WTC11 (cell line): ENCODE results near the gene ZNRF2.

ENCODE experiments used
- ATF3 ChIP-seq: sonication (generic); formaldehyde crosslinking; conservative IDR thresholded peaks from 2 replicates; pipeline ENCODE4 v1.8.1; 2022; ENCODE audit warnings: mild to moderate bottlenecking, missing genetic modification reagents
- CTCF ChIP-seq: fragments of 200-600 bp; IDR thresholded peaks from 2 replicates; pipeline ENCODE4 v1.8.0; 2022; ENCODE audit warnings: antibody characterized with exemption
- ERG ChIP-seq: fragments of 250-450 bp; sonication (Bioruptor Pico); IDR thresholded peaks from 2 replicates; pipeline ENCODE4 v1.8.0; 2021; ENCODE audit warnings: mild to moderate bottlenecking
- GRHL2 ChIP-seq: fragments of 250-450 bp; sonication (Bioruptor Pico); IDR thresholded peaks from 2 replicates; pipeline ENCODE4 v1.8.0; 2022; ENCODE audit warnings: mild to moderate bottlenecking, moderate library complexity; ENCODE audit not compliant: insufficient replicate concordance, severe bottlenecking
- HMGXB4 ChIP-seq: sonication (generic); formaldehyde crosslinking; IDR thresholded peaks from 2 replicates; pipeline ENCODE4 v1.8.1; 2023; ENCODE audit warnings: mild to moderate bottlenecking, moderate library complexity, missing genetic modification reagents
- MAX ChIP-seq: sonication (generic); formaldehyde crosslinking; IDR thresholded peaks from 2 replicates; pipeline ENCODE4 v1.8.0; 2022; ENCODE audit warnings: mild to moderate bottlenecking, missing genetic modification reagents
- ZNF121 ChIP-seq: sonication (generic); formaldehyde crosslinking; IDR thresholded peaks from 2 replicates; pipeline ENCODE4 v1.8.0; 2023; ENCODE audit warnings: missing genetic modification reagents
- ZNF263 ChIP-seq: sonication (generic); formaldehyde crosslinking; IDR thresholded peaks from 2 replicates; pipeline ENCODE4 v1.8.1; 2022; ENCODE audit warnings: low read depth, mild to moderate bottlenecking, moderate library complexity, missing genetic modification reagents
- ZNF416 ChIP-seq: fragments of 250-450 bp; sonication (Bioruptor Pico); IDR thresholded peaks from 2 replicates; pipeline ENCODE4 v1.9.0; 2021; ENCODE audit warnings: mild to moderate bottlenecking, inconsistent platforms

- no peak for TF ChIP-seq ZNF416 (CRISPR knock-in tag)
- no peak for TF ChIP-seq ZNF263 (CRISPR knock-in tag)
- TF ChIP-seq GRHL2 (CRISPR knock-in tag), result no peak
- no peak for TF ChIP-seq ERG (CRISPR knock-in tag)
- no peak for TF ChIP-seq ATF3
- TF ChIP-seq ZNF121 (CRISPR knock-in tag), result no peak
- TF ChIP-seq HMGXB4 (CRISPR knock-in tag), result no peak
- no peak for TF ChIP-seq MAX (CRISPR knock-in tag)
- TF ChIP-seq CTCF, result no peak
These were observed 35.1 kb upstream of the ZNRF2 start for GRCh38 chr7:30249316-30249715.
